Measurements from ENCODE around the gene SLC12A3.
"Not testable (repeated sequence)": the region's sequence is repeated elsewhere in the genome, so short reads cannot be mapped to it uniquely, and the experiment has no call there.

SLC12A3 gene

DNA sequence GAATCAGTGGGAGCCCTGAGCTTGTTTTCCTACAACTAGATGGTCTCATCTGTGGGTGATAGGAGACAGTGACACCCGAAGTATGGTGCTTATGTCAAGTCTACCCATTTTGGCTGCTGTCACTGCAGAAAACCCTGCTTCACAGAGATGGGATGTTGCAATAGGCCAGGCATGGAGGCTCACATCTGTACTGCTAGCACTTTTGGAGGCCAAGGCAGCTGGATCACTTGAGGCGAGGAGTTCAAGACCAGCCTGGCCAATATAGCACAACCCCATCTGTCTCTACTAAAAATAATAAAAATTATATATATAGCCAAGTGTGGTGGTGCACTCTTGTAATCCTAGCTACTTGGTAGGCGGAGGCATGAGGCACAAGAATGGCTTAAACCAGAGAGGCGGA is 64.6 kb downstream of the SLC12A3 start:
- no peak for DNase-seq

DNA sequence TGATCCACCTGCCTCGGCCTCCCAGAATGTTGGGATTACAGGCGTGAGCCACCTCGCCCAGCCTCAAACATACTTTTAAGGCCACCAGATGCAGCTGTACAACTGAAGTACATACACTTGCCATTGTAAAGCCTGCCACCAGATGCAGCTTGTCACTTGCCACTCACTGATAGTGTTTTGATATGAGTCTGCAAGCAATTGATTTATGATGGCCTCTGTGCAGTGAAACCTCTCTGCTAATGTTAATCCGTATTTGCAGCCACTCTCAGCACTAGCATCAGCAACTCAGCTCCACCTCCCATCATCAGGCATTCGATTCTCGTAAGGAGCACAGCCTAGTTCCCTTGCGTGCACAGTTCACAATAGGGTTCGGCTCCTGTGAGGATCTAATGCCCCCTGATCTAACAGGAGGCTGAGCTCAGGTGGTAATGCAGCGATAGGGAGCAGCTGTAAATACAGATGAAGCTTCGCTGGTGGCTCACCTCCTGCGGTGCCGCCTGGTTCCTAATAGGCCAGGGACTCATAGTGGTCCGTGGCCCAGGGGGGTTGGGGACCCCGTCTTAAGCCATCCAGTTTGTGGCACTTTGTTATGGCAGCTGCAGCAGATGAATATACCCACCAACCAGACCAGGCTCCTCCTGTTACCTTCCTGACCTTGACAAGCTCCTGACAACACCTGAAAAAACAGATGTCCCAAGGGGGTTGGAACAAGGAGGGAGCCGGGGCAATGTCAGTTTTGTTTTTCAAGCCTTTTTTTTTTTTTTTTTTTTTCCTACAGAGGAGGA is 65.7 kb downstream of the SLC12A3 start:
- peak; percentile 88 for DNase-seq

DNA sequence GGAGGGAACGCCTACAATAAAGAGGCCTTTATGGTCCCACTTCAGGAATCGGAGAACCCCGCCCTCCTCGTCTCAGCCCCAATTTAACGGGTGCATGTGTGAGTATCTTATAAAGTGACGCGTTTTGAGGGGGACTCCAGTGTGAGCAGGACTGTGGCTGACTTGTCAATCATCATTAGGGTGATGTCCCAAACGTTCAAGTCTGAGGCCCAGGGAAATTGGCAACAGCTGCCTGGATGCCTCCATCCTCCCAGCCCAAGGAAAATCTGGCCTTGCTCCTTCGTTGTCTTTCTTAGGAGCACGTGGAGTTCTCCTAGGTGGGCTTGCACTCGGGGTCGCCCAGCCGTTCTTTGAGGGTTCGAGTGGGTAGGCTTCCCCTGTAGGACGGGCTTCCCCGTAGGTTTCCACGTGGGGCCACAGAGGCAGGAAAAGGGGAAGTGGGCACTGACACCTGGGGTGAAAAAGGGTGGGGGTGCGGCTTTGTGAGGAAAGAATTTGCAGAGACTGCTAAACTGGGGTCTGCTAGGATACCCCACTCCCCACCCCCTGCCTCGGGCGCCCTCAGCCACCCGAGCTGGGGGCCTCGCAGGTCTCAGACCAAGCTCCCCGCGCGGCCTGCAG is 66.4 kb downstream of the SLC12A3 start:
- peak; percentile 52 for DNase-seq

DNA sequence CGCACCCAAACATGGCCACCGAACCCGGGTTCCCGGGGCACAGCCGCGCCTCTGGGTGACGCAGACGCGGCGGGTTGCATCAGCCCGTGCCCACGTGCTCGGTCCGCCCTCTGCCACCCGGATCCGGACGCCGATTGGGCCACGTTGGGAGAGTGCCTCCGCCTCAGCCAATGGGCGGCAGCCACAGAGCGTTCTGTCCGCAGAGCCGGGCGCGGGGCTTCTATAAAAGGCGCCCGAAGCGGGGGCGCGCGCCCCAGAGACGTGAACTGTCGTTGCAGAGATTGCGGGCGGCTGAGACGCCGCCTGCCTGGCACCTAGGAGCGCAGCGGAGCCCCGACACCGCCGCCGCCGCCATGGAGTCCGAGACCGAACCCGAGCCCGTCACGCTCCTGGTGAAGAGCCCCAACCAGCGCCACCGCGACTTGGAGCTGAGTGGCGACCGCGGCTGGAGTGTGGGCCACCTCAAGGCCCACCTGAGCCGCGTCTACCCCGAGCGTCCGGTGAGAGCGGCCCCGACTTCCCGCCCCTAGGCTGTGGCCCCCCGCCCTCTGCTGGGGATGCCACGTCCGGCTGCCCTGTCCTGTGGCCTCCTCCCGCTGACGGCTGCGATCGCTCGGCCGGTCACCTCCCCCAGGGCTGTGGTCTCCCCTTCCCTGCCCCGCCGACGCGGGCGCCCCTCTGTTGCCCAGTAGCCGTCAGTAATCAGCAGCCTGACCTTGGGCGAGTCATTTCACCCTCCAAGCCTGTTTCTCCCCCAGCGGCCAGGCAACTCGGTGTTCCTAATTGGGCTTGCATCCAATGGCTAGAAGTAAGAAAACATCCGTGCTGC is 67.1 kb downstream of the SLC12A3 start, which contains the start of gene HERPUD1:
Gene HERPUD1, plus strand, starts transcription at position 251 of the 829 bp plus-strand sequence. Its CDS starts 103 bp downstream, at position 354.
- peak; percentile 97 for DNase-seq

- peak; percentile 58 for DNase-seq
These were observed 68.0 kb downstream of the SLC12A3 start for GRCh38 chr16:56932721-56933619.

GRCh38 chr16:56933828-56934598 is 69.0 kb downstream of the SLC12A3 start:
- DNase-seq: no peak

DNA sequence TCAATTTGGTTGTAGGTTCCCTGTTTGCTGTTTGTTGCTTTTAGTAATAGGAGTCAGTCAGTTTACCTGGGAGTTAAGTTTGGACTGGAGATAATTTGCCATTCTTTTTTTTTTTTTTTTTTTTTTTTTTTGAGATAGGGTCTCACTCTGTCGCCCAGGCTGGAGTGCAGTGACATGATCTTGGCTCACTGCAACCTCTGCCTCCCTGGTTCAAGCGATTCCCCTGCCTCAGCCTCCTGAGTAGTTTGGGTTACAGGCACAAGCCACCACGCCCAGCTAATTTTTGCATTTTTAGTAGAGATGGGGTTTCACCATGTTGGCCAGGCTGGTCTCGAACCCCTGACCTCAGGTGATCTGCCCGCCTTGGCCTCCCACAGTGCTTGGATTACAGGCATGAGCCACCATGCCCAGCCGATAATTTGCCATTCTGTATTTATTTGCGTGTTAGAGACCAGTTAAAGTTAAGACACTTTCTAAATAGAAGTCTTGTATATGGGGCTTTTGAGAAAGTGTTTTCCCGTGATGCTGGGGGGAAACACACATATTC is 69.7 kb downstream of the SLC12A3 start:
- not testable (repeated sequence) for DNase-seq

DNA sequence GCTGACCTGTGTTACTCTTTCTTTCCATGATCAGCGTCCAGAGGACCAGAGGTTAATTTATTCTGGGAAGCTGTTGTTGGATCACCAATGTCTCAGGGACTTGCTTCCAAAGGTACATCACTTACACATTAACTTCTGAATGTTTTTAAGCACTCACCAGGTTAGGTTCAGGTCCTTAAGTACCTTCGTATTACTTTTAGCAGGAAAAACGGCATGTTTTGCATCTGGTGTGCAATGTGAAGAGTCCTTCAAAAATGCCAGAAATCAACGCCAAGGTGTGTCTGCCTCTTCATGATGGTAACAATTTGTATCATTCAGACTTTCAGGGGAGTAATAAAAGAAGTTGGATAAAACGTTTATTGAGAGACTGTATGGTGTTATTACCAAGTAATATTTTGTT is 70.2 kb downstream of the SLC12A3 start:
- no peak for DNase-seq

DNA sequence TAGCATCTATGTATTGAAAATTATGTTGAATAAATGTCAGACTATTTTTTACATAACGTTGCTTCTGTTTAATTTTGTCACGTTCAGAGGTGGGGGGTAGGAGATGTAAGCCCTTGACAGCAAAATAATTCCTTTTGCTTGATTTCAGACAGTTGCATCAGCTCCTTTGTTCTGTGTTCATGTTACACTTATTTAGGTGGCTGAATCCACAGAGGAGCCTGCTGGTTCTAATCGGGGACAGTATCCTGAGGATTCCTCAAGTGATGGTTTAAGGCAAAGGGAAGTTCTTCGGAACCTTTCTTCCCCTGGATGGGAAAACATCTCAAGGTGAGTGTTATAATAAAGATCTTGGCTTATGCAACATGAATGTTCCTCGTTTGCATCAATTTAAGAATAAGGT is 71.5 kb downstream of the SLC12A3 start:
- no peak for DNase-seq

DNA sequence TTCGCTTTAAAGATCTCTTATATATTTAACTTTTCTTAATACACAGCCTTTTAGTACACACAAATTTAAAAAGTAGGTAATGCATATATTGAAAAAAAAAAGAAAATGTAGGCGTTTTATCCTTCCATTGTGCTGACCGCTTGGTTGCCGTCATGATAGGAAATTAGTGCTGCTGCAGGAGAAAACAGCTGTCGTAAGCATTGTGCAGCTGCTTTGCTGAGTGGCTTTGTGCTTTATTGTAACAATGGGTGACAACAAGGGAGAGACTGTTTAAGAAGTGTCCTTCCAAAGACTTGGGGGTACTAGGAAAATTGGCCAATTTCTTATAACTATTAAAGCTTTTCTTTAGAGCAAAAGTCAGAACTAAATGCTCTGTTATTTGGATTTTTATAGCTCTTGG is 71.9 kb downstream of the SLC12A3 start:
- DNase-seq: no peak

GRCh38 chr16:56938664-56939513 is 73.9 kb downstream of the SLC12A3 start:
- DNase-seq: no peak

DNA sequence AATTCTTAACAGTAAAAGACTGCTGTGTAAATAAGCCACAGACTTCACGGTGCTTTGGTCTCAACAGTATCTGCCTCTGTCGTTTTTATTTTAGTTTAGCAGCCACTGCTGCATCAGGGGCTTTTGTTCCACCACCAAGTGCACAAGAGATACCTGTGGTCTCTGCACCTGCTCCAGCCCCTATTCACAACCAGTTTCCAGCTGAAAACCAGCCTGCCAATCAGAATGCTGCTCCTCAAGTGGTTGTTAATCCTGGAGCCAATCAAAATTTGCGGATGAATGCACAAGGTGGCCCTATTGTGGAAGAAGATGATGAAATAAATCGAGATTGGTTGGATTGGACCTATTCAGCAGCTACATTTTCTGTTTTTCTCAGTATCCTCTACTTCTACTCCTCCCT is 74.8 kb downstream of the SLC12A3 start:
- no peak for DNase-seq

- no peak for DNase-seq
These were observed 76.1 kb downstream of the SLC12A3 start for GRCh38 chr16:56941092-56941491.

- DNase-seq: no peak
These were observed 76.9 kb downstream of the SLC12A3 start for GRCh38 chr16:56941856-56942331.

GRCh38 chr16:56943761-56944375 is 78.9 kb downstream of the SLC12A3 start:
- DNase-seq: no peak

DNA sequence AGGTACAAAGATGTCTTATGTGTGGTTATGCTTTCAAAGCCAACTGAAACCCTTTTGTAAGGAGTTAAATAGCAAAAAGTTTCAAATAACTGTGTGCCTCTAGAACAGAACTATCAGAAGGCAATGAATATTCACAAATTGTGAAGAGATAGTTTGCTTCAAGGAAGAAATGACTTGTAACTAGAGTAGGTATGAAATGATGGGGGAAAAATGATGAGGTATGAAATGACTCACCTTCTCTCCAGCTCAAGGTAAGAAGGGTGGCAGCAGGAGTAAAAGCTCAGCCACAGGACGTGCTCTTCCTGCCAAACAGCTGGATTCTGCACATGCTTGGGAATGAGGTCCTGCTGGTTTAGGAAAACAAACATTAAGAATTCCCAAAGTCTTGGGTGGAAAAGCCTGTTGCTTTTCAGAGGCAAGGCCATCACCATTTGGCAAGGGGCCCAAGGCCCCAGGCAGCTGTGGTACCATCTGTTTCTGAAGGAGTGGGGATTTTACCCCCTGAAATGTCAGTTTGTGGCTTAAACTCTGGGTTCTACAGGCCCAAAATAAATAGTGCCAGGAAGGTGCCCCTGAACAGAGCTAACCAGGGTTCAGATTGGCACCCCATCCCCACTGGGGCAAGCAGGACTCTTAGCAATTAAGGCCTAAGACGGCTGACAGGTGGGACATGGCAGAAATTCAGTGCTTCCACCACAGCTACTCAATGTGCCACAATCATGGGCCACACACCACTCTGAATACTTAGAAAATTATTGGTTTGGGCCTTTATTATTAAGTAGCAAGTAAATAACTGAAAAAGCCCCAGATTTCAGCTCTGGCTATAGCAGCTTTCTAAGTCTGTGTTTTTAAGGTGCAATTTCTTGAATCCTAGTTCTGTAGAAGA is 80.2 kb downstream of the SLC12A3 start:
- DNase-seq: peak; percentile 11

GRCh38 chr16:56945847-56946527 is 81.0 kb downstream of the SLC12A3 start:
- no peak for DNase-seq

All from NCI-H82 (cell line).